HL-60 (cell line): ENCODE measurements around the gene SARDH.

ENCODE experiments used
- DNase-seq, 2 experiments: peaks; one replicate each; pipeline ENCODE4 v3.0.0-alpha.2; 2010 to 2020; ENCODE audit warnings: low read depth in 1 of 2, low spot score in 1 of 2
- H3K27ac ChIP-seq: fragments of 250-450 bp; sonication (Bioruptor Pico); replicated peaks from 2 replicates; pipeline ENCODE4 v1.5.1; 2020; ENCODE audit warnings: mild to moderate bottlenecking, moderate library complexity
- H3K27me3 ChIP-seq: fragments of 250-450 bp; sonication (Bioruptor Pico); 2 replicates; pipeline ENCODE4 v1.5.1; 2021; ENCODE audit warnings: mild to moderate bottlenecking, moderate library complexity; ENCODE audit not compliant: insufficient read depth, poor library complexity, severe bottlenecking
- H3K4me3 ChIP-seq: replicated peaks from 2 replicates; pipeline ENCODE4 v1.5.1; 2011; ENCODE audit warnings: mild to moderate bottlenecking, control low read depth, low read length; ENCODE audit not compliant: insufficient read depth
- GABPA ChIP-seq: IDR thresholded peaks from 2 replicates; pipeline ENCODE4 v1.6.1; 2012; ENCODE audit warnings: low read depth
- POLR2AphosphoS5 ChIP-seq: IDR thresholded peaks from 2 replicates; pipeline ENCODE4 v1.6.1; 2012; ENCODE audit warnings: low read depth
- SPI1 ChIP-seq: IDR thresholded peaks from 2 replicates; pipeline ENCODE4 v1.6.1; 2012; ENCODE audit warnings: low read depth, mild to moderate bottlenecking, borderline replicate concordance
- TF ChIP-seq, protein P1 (sequence below): IDR thresholded peaks from one replicate; pipeline ENCODE4 v1.5.1; 2011; ENCODE audit warnings: low read length, control low read depth, inconsistent platforms; ENCODE audit not compliant: insufficient read depth
- TF ChIP-seq, protein P2 (sequence below): IDR thresholded peaks from 2 replicates; pipeline ENCODE4 v1.6.1; 2012; ENCODE audit warnings: low read depth; ENCODE audit not compliant: insufficient replicate concordance

Gene SARDH

DNA sequence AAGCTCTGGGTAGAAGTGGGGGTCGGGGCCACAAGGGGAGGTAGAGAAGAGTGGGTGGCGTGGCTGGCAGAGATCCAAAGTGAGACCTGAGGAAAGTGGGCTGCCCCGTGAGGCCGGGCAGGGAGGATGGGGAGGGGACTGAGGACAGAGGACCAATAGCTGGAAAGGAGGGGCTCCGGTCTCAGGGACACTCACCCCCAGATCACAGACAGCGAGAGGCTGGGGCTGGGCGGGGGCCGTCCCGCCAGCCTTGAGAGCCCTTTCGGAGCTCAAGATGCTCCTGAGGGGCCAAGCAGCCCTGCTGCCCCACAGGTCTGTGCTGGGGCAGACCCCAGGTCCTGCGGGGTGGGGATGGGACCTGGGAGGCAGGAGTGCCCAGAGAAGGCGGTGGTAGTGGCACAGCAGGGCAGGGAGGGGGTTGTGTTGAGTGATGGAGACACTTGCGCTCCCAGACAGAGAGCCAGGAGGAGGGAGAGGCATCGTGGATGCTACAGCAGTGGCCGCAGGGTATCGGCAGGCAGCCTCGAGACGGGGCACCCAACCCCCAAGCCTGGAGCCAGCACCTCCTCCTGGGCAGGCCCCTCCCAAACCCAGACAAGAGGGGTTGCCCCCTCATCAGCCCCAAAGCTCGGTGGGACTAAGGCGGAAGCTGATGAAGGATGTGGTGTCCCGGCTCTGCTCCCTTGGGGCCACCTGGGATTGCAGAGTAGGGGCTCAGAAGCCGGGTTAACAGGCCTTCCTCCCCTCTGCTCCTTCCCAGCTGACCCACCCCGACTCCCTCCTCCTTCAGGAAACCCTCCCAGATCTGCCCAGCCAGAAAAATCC lies 3.4 kb downstream of the SARDH start:
- DNase-seq: no peak
- Histone ChIP-seq H3K27me3 (peaks cover 2% of the 10 kb centered on the region), H3K27ac (no peak overlapping the region), H3K4me3 (no peak overlapping the region)
- TF ChIP-seq SPI1 (no peak), GABPA (no peak), POLR2AphosphoS5 (no peak)
- TF ChIP-seq, protein P1, sequence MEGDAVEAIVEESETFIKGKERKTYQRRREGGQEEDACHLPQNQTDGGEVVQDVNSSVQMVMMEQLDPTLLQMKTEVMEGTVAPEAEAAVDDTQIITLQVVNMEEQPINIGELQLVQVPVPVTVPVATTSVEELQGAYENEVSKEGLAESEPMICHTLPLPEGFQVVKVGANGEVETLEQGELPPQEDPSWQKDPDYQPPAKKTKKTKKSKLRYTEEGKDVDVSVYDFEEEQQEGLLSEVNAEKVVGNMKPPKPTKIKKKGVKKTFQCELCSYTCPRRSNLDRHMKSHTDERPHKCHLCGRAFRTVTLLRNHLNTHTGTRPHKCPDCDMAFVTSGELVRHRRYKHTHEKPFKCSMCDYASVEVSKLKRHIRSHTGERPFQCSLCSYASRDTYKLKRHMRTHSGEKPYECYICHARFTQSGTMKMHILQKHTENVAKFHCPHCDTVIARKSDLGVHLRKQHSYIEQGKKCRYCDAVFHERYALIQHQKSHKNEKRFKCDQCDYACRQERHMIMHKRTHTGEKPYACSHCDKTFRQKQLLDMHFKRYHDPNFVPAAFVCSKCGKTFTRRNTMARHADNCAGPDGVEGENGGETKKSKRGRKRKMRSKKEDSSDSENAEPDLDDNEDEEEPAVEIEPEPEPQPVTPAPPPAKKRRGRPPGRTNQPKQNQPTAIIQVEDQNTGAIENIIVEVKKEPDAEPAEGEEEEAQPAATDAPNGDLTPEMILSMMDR: no peak
- TF ChIP-seq, protein P2, sequence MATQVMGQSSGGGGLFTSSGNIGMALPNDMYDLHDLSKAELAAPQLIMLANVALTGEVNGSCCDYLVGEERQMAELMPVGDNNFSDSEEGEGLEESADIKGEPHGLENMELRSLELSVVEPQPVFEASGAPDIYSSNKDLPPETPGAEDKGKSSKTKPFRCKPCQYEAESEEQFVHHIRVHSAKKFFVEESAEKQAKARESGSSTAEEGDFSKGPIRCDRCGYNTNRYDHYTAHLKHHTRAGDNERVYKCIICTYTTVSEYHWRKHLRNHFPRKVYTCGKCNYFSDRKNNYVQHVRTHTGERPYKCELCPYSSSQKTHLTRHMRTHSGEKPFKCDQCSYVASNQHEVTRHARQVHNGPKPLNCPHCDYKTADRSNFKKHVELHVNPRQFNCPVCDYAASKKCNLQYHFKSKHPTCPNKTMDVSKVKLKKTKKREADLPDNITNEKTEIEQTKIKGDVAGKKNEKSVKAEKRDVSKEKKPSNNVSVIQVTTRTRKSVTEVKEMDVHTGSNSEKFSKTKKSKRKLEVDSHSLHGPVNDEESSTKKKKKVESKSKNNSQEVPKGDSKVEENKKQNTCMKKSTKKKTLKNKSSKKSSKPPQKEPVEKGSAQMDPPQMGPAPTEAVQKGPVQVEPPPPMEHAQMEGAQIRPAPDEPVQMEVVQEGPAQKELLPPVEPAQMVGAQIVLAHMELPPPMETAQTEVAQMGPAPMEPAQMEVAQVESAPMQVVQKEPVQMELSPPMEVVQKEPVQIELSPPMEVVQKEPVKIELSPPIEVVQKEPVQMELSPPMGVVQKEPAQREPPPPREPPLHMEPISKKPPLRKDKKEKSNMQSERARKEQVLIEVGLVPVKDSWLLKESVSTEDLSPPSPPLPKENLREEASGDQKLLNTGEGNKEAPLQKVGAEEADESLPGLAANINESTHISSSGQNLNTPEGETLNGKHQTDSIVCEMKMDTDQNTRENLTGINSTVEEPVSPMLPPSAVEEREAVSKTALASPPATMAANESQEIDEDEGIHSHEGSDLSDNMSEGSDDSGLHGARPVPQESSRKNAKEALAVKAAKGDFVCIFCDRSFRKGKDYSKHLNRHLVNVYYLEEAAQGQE: no peak

DNA sequence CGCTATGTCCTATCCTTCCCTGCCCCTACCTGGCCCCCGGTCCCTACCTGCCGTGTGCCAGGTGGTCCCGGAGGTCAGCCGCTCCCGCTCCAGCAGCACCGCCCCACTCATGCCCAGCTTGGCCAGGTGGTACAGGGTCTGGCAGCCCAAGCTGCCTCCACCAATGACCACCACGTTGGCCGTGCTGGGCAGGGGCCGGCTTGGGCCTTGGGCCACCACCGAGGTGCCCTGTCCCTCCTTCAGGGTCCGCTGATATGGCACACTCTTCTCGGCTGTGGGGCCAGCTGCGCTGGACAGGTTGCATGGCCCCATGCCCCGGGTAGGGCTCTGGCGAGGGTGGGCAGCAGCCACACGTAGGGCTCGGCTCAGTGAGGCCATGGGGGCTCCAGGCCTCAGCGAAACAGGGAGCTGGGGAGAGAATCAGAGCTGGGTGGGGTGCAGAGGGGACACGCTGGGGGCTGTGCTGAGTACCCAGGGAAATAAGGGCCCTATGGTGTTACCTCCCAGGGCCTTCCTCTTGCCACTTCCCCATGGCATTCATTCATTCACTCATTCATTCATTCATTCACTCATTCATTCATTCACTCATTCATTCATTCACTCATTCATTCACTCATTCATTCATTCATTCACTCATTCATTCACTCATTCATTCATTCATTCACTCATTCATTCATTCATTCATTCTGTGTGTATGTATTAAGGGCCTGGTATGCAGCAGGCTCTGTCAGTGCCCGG lies 4.2 kb downstream of the SARDH start:
- DNase-seq: no peak
- TF ChIP-seq, protein P2: no peak
- TF ChIP-seq SPI1: no peak
- TF ChIP-seq GABPA: no peak
- TF ChIP-seq POLR2AphosphoS5: no peak
- TF ChIP-seq, protein P1: no peak
- H3K4me3 ChIP-seq: no peak overlapping the region
- no peaks in the 10 kb centered on the region for H3K27me3 ChIP-seq
- no peak overlapping the region for H3K27ac ChIP-seq

DNA sequence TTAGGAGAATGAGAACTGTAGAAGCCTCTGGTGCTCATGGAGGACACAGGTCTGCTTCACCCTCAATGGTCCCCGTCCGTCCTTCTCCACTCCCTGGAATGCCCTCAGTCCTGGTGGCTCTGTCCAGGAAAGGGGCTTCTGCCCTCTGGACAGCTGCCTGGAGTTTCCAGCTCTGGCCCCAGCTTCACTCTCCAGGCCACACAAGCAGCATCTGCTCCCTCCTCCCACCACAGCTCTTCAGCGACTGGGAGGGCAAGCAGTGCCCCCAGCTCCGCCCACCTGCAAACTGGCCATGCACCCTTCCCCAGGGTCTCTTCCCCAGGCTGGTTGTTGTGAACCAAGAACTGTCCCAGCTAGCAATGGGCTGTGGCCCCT lies 4.7 kb downstream of the SARDH start:
- DNase-seq: no peak
- Histone ChIP-seq H3K27ac (no peak overlapping the region), H3K27me3 (no peaks in the 10 kb centered on the region), H3K4me3 (no peak overlapping the region)
- TF ChIP-seq, protein P2: no peak
- TF ChIP-seq, protein P1: no peak
- TF ChIP-seq SPI1: no peak
- no peak for TF ChIP-seq GABPA
- TF ChIP-seq POLR2AphosphoS5: no peak
